ENCODE data around the gene FETUB.
"Not testable (repeated sequence)": the region's sequence is repeated elsewhere in the genome, so short reads cannot be mapped to it uniquely, and the experiment has no call there.

The FETUB gene

GRCh38 chr3:186668426-186668825 is 28.2 kb downstream of the FETUB start:
- in situ Hi-C loops (cut with MboI; ENCODE audit: low sequenced_read_pairs), result no loop called here

- in situ Hi-C loops (cut with MboI; ENCODE audit: low sequenced_read_pairs), result no loop called here
These were observed 29.3 kb downstream of the FETUB start for GRCh38 chr3:186669378-186670084.

GRCh38 chr3:186670155-186670554 is 30.0 kb downstream of the FETUB start:
- in situ Hi-C loops (cut with MboI; ENCODE audit: low sequenced_read_pairs), result no loop called here

GRCh38 chr3:186671051-186671450 is 30.9 kb downstream of the FETUB start:
- in situ Hi-C loops (cut with MboI; ENCODE audit: low sequenced_read_pairs), result no loop called here

- in situ Hi-C loops (cut with MboI; ENCODE audit: low sequenced_read_pairs), result no loop called here
These were observed 38.4 kb downstream of the FETUB start for GRCh38 chr3:186678604-186679003.

GRCh38 chr3:186679151-186679550 is 39.0 kb downstream of the FETUB start:
- in situ Hi-C loops (cut with MboI; ENCODE audit: low sequenced_read_pairs), result no loop called here

- in situ Hi-C loops (cut with MboI; ENCODE audit: low sequenced_read_pairs), result no loop called here
These were observed 40.7 kb downstream of the FETUB start for GRCh38 chr3:186680869-186681268.

- in situ Hi-C loops (cut with MboI; ENCODE audit: low sequenced_read_pairs), result no loop called here
These were observed 42.6 kb downstream of the FETUB start for GRCh38 chr3:186682812-186683211.

GRCh38 chr3:186683979-186684378 is 43.8 kb downstream of the FETUB start:
- in situ Hi-C loops (cut with MboI; ENCODE audit: low sequenced_read_pairs), result no loop called here

- in situ Hi-C loops (cut with MboI; ENCODE audit: low sequenced_read_pairs), result not testable (repeated sequence)
These were observed 46.3 kb downstream of the FETUB start for GRCh38 chr3:186686475-186686874.

- in situ Hi-C loops (cut with MboI; ENCODE audit: low sequenced_read_pairs), result no loop called here
These were observed 47.0 kb downstream of the FETUB start for GRCh38 chr3:186687120-186687651.

GRCh38 chr3:186690304-186690703 is 50.1 kb downstream of the FETUB start:
- in situ Hi-C loops (cut with MboI; ENCODE audit: low sequenced_read_pairs), result not testable (repeated sequence)

- in situ Hi-C loops (cut with MboI; ENCODE audit: low sequenced_read_pairs), result no loop called here
These were observed 51.5 kb downstream of the FETUB start for GRCh38 chr3:186691676-186692075.

GRCh38 chr3:186693843-186694242 is 53.6 kb downstream of the FETUB start:
- in situ Hi-C loops (cut with MboI; ENCODE audit: low sequenced_read_pairs), result no loop called here

GRCh38 chr3:186694288-186695032 is 54.3 kb downstream of the FETUB start:
- in situ Hi-C loops (cut with MboI; ENCODE audit: low sequenced_read_pairs), result no loop called here

- in situ Hi-C loops (cut with MboI; ENCODE audit: low sequenced_read_pairs), result no loop called here
These were observed 56.3 kb downstream of the FETUB start for GRCh38 chr3:186696522-186696921.

GRCh38 chr3:186697510-186697909 is 57.3 kb downstream of the FETUB start:
- in situ Hi-C loops (cut with MboI; ENCODE audit: low sequenced_read_pairs), result no loop called here

GRCh38 chr3:186700267-186700666 is 60.1 kb downstream of the FETUB start:
- in situ Hi-C loops (cut with MboI; ENCODE audit: low sequenced_read_pairs), result no loop called here

GRCh38 chr3:186702451-186702850 is 62.3 kb downstream of the FETUB start:
- in situ Hi-C loops (cut with MboI; ENCODE audit: low sequenced_read_pairs), result not testable (repeated sequence)
